NT2/D1 (cell line): ENCODE measurements around the gene ZFYVE16.

ENCODE experiments used
- YY1 ChIP-seq: IDR thresholded peaks from 2 replicates; pipeline ENCODE4 v1.6.1; 2011; ENCODE audit not compliant: insufficient read length, insufficient read depth
- ZNF274 ChIP-seq: IDR thresholded peaks from 2 replicates; pipeline ENCODE4 v1.6.1; 2011; ENCODE audit warnings: mild to moderate bottlenecking, low read depth, low read length

DNA sequence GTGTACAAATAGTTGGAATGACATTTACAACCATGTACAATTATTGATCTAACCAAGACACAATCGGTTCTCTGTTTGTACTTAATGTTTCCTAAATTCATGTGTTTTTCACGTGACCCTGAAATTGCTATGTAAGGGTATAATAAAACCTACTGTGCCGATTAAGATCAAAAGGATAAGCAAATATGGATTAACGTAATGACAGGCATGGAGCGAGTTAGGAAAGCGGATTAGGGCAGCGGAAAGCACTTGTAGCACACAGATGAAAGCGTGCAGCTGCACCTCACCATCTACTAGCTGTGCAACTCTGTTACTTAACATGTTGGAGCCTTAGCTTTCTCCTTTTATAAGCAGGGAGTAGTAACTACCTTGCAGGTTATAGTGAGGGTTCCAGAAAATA, 38.3 kb upstream of the ZFYVE16 start:
- TF ChIP-seq ZNF274 (no peak), YY1 (no peak)
